HCT116 (cell line): ENCODE measurements around the gene UPP1. TPM values are rescaled to one million over a fixed set of nuclear protein-coding genes. Genes with fewer than 3 reads are reported as not detected.

Experiments
- ATAC-seq: fragments of 200-7000 bp; cut with Tn5 transposase; 2 replicates; pipeline ENCODE4 v1.9.1; 2020; ENCODE audit warnings: mild to moderate bottlenecking, moderate library complexity
- BruUV-seq: library from RNA; stranded (reverse); fragments of 400-500 nt; replicated peaks from 2 replicates; lab custom pipeline; 2021; lab: Mats Ljungman, UMichigan
- CTCF ChIA-PET: fragments of 300-600 bp; sonication (Branson Sonifier 250); formaldehyde crosslinking; loops from one replicate; lab custom pipeline; 2021; ENCODE audit warnings: antibody characterized with exemption; lab: Charles Lee
- POLR2A ChIA-PET: fragments of 300-600, 350-600 bp; sonication (Branson Sonifier 250); formaldehyde crosslinking; loops from one replicate; lab custom pipeline; 2021; ENCODE audit warnings: antibody characterized with exemption; lab: Charles Lee
- RAD21 ChIA-PET, 2 experiments: fragments of 300-600 bp; sonication (Branson Sonifier 250); formaldehyde crosslinking; loops; one replicate each; lab custom pipeline; 2023; ENCODE audit warnings: low total read pairs in 2 of 2; ENCODE audit not compliant: uncharacterized antibody in 2 of 2, unreplicated experiment in 2 of 2, low non-redundant PET in 1 of 2; lab: Charles Lee
- DNase-seq: peaks from one replicate; pipeline ENCODE4 v3.0.0-alpha.2; 2010; ENCODE audit warnings: low read depth, low spot score
- H2AFZ ChIP-seq: fragments of 200-600 bp; shearing (Covaris generic), sonication (generic); 2 replicates; pipeline ENCODE4 v1.6.1; 2017; ENCODE audit warnings: low read depth, mixed run types, mixed read lengths, antibody characterized with exemption, low read length; ENCODE audit not compliant: poor library complexity, severe bottlenecking
- H3K27ac ChIP-seq: 2 replicates; pipeline ENCODE4 v1.5.1; 2012; ENCODE audit warnings: low read depth, low read length
- H3K27me3 ChIP-seq: fragments of 200-600 bp; sonication (generic); 2 replicates; pipeline ENCODE4 v1.6.1; 2016; ENCODE audit warnings: mixed run types, low read length, mixed read lengths; ENCODE audit not compliant: insufficient read depth
- H3K36me3 ChIP-seq, 2 experiments: fragments of 200-500 bp in 1 of 2; fragments of 200-600 bp in 1 of 2; sonication (Bioruptor generic) in 1 of 2; sonication (generic) in 1 of 2; 2 replicates each; pipeline versions ENCODE4 v1.5.1 to v1.6.1; 2014 to 2016; ENCODE audit warnings: low read length in 2 of 2, inconsistent platforms in 1 of 2, mixed read lengths in 1 of 2, mixed run types in 1 of 2; ENCODE audit not compliant: insufficient read depth in 2 of 2, control insufficient read depth in 1 of 2
- H3K4me1 ChIP-seq, 2 experiments: fragments of 200-600 bp in 1 of 2; sonication (generic) in 1 of 2; 2 replicates each; pipeline versions ENCODE4 v1.5.1 to v1.6.1; 2012 to 2017; ENCODE audit warnings: low read length in 2 of 2, inconsistent platforms in 1 of 2, mild to moderate bottlenecking in 1 of 2, mixed read lengths in 1 of 2, mixed run types in 1 of 2, moderate library complexity in 1 of 2; ENCODE audit not compliant: insufficient read depth in 2 of 2, control insufficient read depth in 1 of 2
- H3K4me2 ChIP-seq: fragments of 200-600 bp; sonication (generic); 2 replicates; pipeline ENCODE4 v1.6.1; 2017; ENCODE audit warnings: mixed run types, low read length, mixed read lengths
- H3K4me3 ChIP-seq, 2 experiments: fragments of 200-600 bp in 1 of 2; sonication (generic) in 1 of 2; replicated peaks in 1 of 2; 2 replicates each; pipeline ENCODE4 v1.5.1; 2011 to 2016; ENCODE audit warnings: low read length in 2 of 2, control low read depth in 1 of 2, low read depth in 1 of 2, mild to moderate bottlenecking in 1 of 2, mixed read lengths in 1 of 2, mixed run types in 1 of 2
- H3K79me2 ChIP-seq: fragments of 200-600 bp; sonication (generic); 2 replicates; pipeline ENCODE4 v1.6.1; 2017; ENCODE audit warnings: mild to moderate bottlenecking, mixed run types, low read length, moderate library complexity, mixed read lengths; ENCODE audit not compliant: insufficient read depth
- H3K9ac ChIP-seq: fragments of 200-600 bp; sonication (generic); 2 replicates; pipeline ENCODE4 v1.6.1; 2016; ENCODE audit warnings: low read length, mixed read lengths
- H3K9me2 ChIP-seq: fragments of 200-600 bp; sonication (generic), shearing (Covaris generic); 2 replicates; pipeline ENCODE4 v1.6.1; 2017; ENCODE audit warnings: mixed run types, mild to moderate bottlenecking, moderate library complexity; ENCODE audit not compliant: insufficient read depth
- H3K9me3 ChIP-seq, 2 experiments: fragments of 200-500 bp in 1 of 2; fragments of 200-600 bp in 1 of 2; sonication (Bioruptor generic) in 1 of 2; sonication (generic) in 1 of 2; 2 replicates each; pipeline ENCODE4 v1.6.1; 2014 to 2017; ENCODE audit warnings: low read length in 2 of 2, mixed read lengths in 2 of 2, inconsistent platforms in 1 of 2, low read depth in 1 of 2, mild to moderate bottlenecking in 1 of 2, mixed run types in 1 of 2, moderate library complexity in 1 of 2; ENCODE audit not compliant: control insufficient read depth in 1 of 2, insufficient read depth in 1 of 2
- H4K20me1 ChIP-seq: fragments of 200-600 bp; sonication (generic), shearing (Covaris generic); 2 replicates; pipeline ENCODE4 v1.6.1; 2017; ENCODE audit warnings: mixed run types, mild to moderate bottlenecking, moderate library complexity; ENCODE audit not compliant: insufficient read depth
- ATF3 ChIP-seq: IDR thresholded peaks from 2 replicates; pipeline ENCODE4 v1.6.1; 2012
- CTCF ChIP-seq, 3 experiments: fragments of 200-600 bp in 1 of 3; sonication (generic) in 1 of 3; IDR thresholded peaks in 2 of 3; conservative IDR thresholded peaks in 1 of 3; 2 replicates each; pipeline ENCODE4 v1.5.1; 2012 to 2017; ENCODE audit warnings: low read depth in 2 of 3, low read length in 2 of 3, antibody characterized with exemption in 1 of 3, borderline replicate concordance in 1 of 3, control low read depth in 1 of 3, mild to moderate bottlenecking in 1 of 3, mixed read lengths in 1 of 3, mixed run types in 1 of 3, moderate library complexity in 1 of 3; ENCODE audit not compliant: insufficient read depth in 1 of 3
- POLR2A ChIP-seq: IDR thresholded peaks from 2 replicates; pipeline ENCODE4 v1.7.0; 2011; ENCODE audit warnings: borderline replicate concordance; ENCODE audit not compliant: insufficient read depth, insufficient read length; ENCODE audit errors: extremely low read depth
- REST ChIP-seq: IDR thresholded peaks from 2 replicates; pipeline ENCODE4 v1.6.1; 2012; ENCODE audit warnings: low read depth
- TCF7L2 ChIP-seq: IDR thresholded peaks from 2 replicates; pipeline ENCODE4 v1.7.0; 2011; ENCODE audit warnings: borderline replicate concordance, inconsistent platforms; ENCODE audit not compliant: insufficient read depth, insufficient read length; ENCODE audit errors: extremely low read depth
- intact Hi-C: fragments of 100-400 bp; cut with micrococcal nuclease; formaldehyde crosslinking; loops from 2 replicates; pipeline ENCODE4 v1.10.0; 2022
- total RNA-seq: library from RNA; stranded (reverse); gene quantifications from one replicate; pipeline ENCODE4 v1.2.1, GENCODE V29; 2021; ENCODE audit not compliant: unreplicated experiment

The UPP1 gene
- total RNA-seq, 1 experiment from 2014 or later: 42.7 TPM

- H3K9me2 ChIP-seq: 0 out of 2 replicates have a peak, but pooled peaks cover 2% of the 10 kb centered on the region
- H4K20me1 ChIP-seq: no peaks in the 10 kb centered on the region
- peaks cover 0 to 9% of the 10 kb centered on the region in 2 experiments; a peak in 3 of 4 replicates for H3K4me1 ChIP-seq
- H3K9ac ChIP-seq: no peak overlapping the region
- intact Hi-C loops: no loop called here
- no peaks in the 10 kb centered on the region for H3K36me3 ChIP-seq
- H3K27me3 ChIP-seq: no peaks in the 10 kb centered on the region
- ChIA-PET POLR2A (no interaction called here), CTCF (no interaction called here), RAD21 (no interaction called here)
- DNase-seq (no peak), ATAC-seq (no peak)
- TF ChIP-seq POLR2A (no peak), ATF3 (no peak), REST (no peak), TCF7L2 (no peak), CTCF (IDR thresholded peaks at IDR 0.05 in 2 of 3, conservative IDR thresholded peaks at IDR 0.05 in 1 of 3; ENCODE audit: borderline replicate concordance in 1 of 3, insufficient read depth in 1 of 3, low read depth in 2 of 3, low read length in 2 of 3) (no peak)
- H3K79me2 ChIP-seq: no peaks in the 10 kb centered on the region
- H3K4me2 ChIP-seq: no peak overlapping the region
- no peaks in the 10 kb centered on the region for H3K9me3 ChIP-seq
- no peak overlapping the region for H3K27ac ChIP-seq
- no TSS peak for BruUV-seq
- no peak overlapping the region for H2AFZ ChIP-seq
- no peak overlapping the region for H3K4me3 ChIP-seq
These were observed 25.1 kb upstream of the UPP1 start for GRCh38 chr7:48063985-48064384.
